ENCODE results near the gene PROZ.

DNA sequence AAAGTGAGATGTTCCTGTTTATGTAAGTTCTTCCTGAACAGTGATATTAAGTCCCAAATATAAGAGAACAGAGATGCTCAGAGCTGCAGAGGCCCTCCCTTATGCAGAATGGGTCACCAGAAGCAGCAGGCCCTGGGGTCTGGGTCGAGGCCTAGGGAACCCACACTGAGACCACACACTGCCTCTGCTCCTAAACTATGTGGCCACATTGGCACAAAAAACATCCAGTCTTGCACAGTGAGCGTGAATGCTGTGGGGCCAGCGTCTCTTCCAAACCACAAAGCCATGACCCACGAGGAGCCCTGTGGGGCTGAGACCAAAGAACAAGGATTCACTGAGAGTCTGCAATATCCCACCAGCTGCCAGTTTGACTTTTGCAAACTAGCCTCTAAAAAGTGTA is 23.6 kb downstream of the PROZ start:
- TF ChIP-seq, protein P1, sequence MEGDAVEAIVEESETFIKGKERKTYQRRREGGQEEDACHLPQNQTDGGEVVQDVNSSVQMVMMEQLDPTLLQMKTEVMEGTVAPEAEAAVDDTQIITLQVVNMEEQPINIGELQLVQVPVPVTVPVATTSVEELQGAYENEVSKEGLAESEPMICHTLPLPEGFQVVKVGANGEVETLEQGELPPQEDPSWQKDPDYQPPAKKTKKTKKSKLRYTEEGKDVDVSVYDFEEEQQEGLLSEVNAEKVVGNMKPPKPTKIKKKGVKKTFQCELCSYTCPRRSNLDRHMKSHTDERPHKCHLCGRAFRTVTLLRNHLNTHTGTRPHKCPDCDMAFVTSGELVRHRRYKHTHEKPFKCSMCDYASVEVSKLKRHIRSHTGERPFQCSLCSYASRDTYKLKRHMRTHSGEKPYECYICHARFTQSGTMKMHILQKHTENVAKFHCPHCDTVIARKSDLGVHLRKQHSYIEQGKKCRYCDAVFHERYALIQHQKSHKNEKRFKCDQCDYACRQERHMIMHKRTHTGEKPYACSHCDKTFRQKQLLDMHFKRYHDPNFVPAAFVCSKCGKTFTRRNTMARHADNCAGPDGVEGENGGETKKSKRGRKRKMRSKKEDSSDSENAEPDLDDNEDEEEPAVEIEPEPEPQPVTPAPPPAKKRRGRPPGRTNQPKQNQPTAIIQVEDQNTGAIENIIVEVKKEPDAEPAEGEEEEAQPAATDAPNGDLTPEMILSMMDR (conservative IDR thresholded peaks at IDR 0.05 in 1 of 2, IDR thresholded peaks at IDR 0.05 in 1 of 2; ENCODE audit: extremely low read depth in 1 of 2, insufficient read depth in 1 of 2, low read depth in 1 of 2, low read length in 2 of 2), result no peak
- TF ChIP-seq EZH2 (IDR thresholded peaks at IDR 0.05; ENCODE audit: borderline replicate concordance, low read length), result no peak

All from mammary epithelial cell (primary cell).